ENCODE data around the gene P2RX4.

GRCh38 chr12:121230538-121230907 is 20.6 kb downstream of the P2RX4 start:
- TF ChIP-seq ZNF518B (CRISPR knock-in tag; IDR thresholded peaks at IDR 0.05) (no peak), SUPT5H (IDR thresholded peaks at IDR 0.05) (no peak), ZNF23 (CRISPR knock-in tag; IDR thresholded peaks at IDR 0.05) (no peak), ETV6 (IDR thresholded peaks at IDR 0.05; ENCODE audit: borderline replicate concordance in 1 of 2, low read depth in 2 of 2, low read length in 1 of 2) (no peak), ETV6 (CRISPR knock-in tag; IDR thresholded peaks at IDR 0.05; ENCODE audit: borderline replicate concordance) (no peak)
